ENCODE measurements around the gene CASP10. TPM values are rescaled to one million over a fixed set of nuclear protein-coding genes. Genes with fewer than 3 reads are reported as not detected.

Gene CASP10
- total RNA-seq, 2 donors from 2014 or later: 3.5 to 6.8 TPM

- no peak for DNase-seq (ENCODE audit: low spot score)
These were observed 16.9 kb downstream of the CASP10 start for GRCh38 chr2:201199847-201200246.

DNA sequence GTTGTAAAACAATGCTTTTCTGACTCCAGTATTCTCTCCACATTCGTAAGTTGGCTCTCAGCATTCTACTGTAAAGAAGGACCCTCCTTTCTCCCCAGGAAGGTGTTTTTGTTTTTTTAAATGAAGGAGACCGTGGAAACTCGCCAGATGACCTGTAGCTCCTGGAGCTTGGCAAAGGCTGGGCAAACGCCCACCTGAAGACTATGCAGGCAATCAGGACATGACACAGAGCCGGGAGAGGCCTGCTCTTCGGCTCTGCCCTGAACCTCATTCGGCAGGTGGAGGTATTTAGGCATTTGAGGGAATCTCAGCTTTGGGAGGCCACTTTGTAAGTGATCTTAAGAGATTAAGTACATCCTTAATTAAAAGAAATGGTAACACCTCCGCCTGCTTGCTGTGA lies 17.4 kb downstream of the CASP10 start:
- TF ChIP-seq, protein P1, sequence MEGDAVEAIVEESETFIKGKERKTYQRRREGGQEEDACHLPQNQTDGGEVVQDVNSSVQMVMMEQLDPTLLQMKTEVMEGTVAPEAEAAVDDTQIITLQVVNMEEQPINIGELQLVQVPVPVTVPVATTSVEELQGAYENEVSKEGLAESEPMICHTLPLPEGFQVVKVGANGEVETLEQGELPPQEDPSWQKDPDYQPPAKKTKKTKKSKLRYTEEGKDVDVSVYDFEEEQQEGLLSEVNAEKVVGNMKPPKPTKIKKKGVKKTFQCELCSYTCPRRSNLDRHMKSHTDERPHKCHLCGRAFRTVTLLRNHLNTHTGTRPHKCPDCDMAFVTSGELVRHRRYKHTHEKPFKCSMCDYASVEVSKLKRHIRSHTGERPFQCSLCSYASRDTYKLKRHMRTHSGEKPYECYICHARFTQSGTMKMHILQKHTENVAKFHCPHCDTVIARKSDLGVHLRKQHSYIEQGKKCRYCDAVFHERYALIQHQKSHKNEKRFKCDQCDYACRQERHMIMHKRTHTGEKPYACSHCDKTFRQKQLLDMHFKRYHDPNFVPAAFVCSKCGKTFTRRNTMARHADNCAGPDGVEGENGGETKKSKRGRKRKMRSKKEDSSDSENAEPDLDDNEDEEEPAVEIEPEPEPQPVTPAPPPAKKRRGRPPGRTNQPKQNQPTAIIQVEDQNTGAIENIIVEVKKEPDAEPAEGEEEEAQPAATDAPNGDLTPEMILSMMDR (IDR thresholded peaks at IDR 0.05): no peak
- no peak for DNase-seq (ENCODE audit: low spot score)
- Histone ChIP-seq H3K27me3 (no peaks in the 10 kb centered on the region), H3K27ac (no peak overlapping the region), H3K9me3 (no peaks in the 10 kb centered on the region), H3K36me3 (no peaks in the 10 kb centered on the region), H3K4me3 (no peak overlapping the region), H3K4me1 (peaks cover 0 to 5% of the 10 kb centered on the region in 2 donors)

More at GRCh38 chr2:201199847-201200246, 16.9 kb downstream of the CASP10 start:
- Histone ChIP-seq H3K27ac (no peak overlapping the region), H3K27me3 (no peaks in the 10 kb centered on the region), H3K4me3 (no peak overlapping the region), H3K4me1 (peaks cover 0 to 5% of the 10 kb centered on the region in 2 donors), H3K9me3 (no peaks in the 10 kb centered on the region), H3K36me3 (no peaks in the 10 kb centered on the region)
- TF ChIP-seq, protein P1 (IDR thresholded peaks at IDR 0.05): no peak

DNA sequence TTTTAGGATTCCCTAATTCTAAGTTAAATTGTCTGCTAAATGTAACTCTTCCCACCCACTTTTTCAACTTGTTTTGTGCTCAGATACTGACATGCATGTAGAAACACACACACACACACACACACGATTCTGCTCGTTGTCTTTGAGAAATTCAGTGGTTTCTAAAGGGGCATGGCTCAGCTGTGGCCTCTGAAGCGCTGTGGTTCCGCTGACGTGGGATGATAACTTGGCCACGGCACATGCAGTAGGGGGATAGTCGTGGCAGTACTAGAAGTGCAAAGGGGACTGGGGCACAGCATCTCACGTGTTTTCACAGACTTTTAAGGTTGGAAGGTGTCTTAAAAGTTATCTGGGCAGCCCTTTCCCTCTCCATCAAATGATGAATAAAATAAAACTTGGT lies 18.4 kb downstream of the CASP10 start:
- H3K27ac ChIP-seq: no peak overlapping the region
- H3K9me3 ChIP-seq: no peaks in the 10 kb centered on the region
- no peak overlapping the region for H3K4me3 ChIP-seq
- DNase-seq (ENCODE audit: low spot score): no peak
- no peaks in the 10 kb centered on the region for H3K27me3 ChIP-seq
- TF ChIP-seq, protein P1 (IDR thresholded peaks at IDR 0.05): no peak
- H3K36me3 ChIP-seq: no peaks in the 10 kb centered on the region
- peaks cover 0 to 5% of the 10 kb centered on the region in 2 donors for H3K4me1 ChIP-seq

- H3K36me3 ChIP-seq: no peaks in the 10 kb centered on the region
- no peak for DNase-seq (ENCODE audit: low spot score)
- no peaks in the 10 kb centered on the region for H3K27me3 ChIP-seq
These were observed 21.1 kb downstream of the CASP10 start for GRCh38 chr2:201203916-201204654.

DNA sequence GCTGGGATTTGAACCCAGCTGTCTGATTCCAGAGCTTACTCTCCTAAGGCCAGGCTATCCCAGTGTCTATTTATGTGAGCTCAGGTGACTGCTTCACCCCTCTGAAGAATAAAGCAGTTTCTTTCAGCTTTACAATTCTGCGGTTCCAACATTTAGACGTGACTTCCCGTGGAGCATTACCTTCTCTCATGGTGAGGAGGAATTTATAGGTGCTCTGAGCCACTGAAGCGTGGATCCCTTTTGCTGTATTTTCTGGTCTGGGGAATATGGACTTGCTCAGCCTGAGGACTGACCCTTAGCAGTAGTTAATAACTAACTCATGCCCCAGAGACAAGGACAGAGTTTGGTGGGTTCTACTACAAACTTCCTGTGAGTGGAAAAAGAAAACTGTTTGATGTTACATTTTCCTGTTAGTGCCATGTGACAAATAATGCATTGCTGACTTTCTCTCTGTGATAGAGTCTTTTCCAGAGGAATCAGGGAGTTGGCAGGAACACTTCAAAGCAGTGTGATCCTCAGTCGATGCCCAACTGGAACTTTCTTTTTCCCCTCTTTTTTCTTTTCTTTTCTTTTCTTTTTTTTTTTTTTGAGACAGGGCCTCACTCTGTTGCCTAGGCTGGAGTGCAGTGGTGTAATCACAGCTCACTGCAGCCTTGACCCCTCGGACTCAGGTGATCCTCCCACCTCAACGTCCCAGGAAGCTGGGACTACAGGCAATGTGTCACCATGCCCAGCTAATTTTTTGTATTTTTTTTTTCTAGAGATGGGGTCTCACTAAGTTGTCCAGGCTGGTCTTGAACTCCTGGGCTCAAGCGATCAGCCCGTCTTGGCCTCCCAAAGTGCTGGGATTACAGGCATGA lies 21.9 kb downstream of the CASP10 start:
- peaks cover 0 to 5% of the 10 kb centered on the region in 2 donors for H3K4me1 ChIP-seq
- no peak for DNase-seq (ENCODE audit: low spot score)
- no peak overlapping the region for H3K4me3 ChIP-seq
- no peaks in the 10 kb centered on the region for H3K36me3 ChIP-seq
- TF ChIP-seq, protein P1 (IDR thresholded peaks at IDR 0.05): no peak
- no peaks in the 10 kb centered on the region for H3K9me3 ChIP-seq
- no peak overlapping the region for H3K27ac ChIP-seq
- H3K27me3 ChIP-seq: no peaks in the 10 kb centered on the region

More at GRCh38 chr2:201203916-201204654, 21.1 kb downstream of the CASP10 start:
- no peaks in the 10 kb centered on the region for H3K9me3 ChIP-seq
- TF ChIP-seq, protein P1 (IDR thresholded peaks at IDR 0.05): no peak
- H3K4me1 ChIP-seq: peaks cover 0 to 5% of the 10 kb centered on the region in 2 donors
- H3K4me3 ChIP-seq: no peak overlapping the region
- H3K27ac ChIP-seq: no peak overlapping the region

All from right atrium auricular region (tissue), 2 donors.